SU-DHL-6 (cell line): ENCODE results near the gene RHOJ.

Experiments used
- H2AFZ ChIP-seq: fragments of 200-600 bp; sonication (generic); 2 replicates; pipeline ENCODE4 v1.6.1; 2014; ENCODE audit warnings: low read depth, mild to moderate bottlenecking, moderate library complexity, mixed read lengths, antibody characterized with exemption, low read length; ENCODE audit not compliant: severe bottlenecking
- H3F3A ChIP-seq: fragments of 200-600 bp; shearing (Covaris generic); 2 replicates; pipeline ENCODE4 v1.6.0; 2016; ENCODE audit warnings: antibody characterized with exemption, mild to moderate bottlenecking; ENCODE audit not compliant: insufficient read depth
- H3K27ac ChIP-seq: fragments of 200-600 bp; sonication (generic); 2 replicates; pipeline ENCODE4 v1.5.1; 2016; ENCODE audit warnings: low read depth, mild to moderate bottlenecking, low read length, moderate library complexity, mixed read lengths
- H3K27me3 ChIP-seq: fragments of 200-600 bp; sonication (generic), shearing (Covaris generic); 2 replicates; pipeline ENCODE4 v1.6.0; 2014; ENCODE audit warnings: mild to moderate bottlenecking, low read length
- H3K36me3 ChIP-seq: fragments of 200-600 bp; sonication (generic); 2 replicates; pipeline ENCODE4 v1.6.1; 2014; ENCODE audit warnings: mild to moderate bottlenecking, low read length, mixed read lengths
- H3K4me2 ChIP-seq: fragments of 300-600, 200-600 bp; shearing (Covaris generic), sonication (generic); 2 replicates; pipeline ENCODE4 v1.6.0; 2014; ENCODE audit warnings: low read length, low read depth, mild to moderate bottlenecking; ENCODE audit not compliant: poor library complexity, severe bottlenecking
- H3K4me3 ChIP-seq: fragments of 200-600 bp; sonication (generic); 2 replicates; pipeline ENCODE4 v1.5.1; 2014; ENCODE audit warnings: antibody characterized with exemption, low read length, mild to moderate bottlenecking, mixed read lengths; ENCODE audit not compliant: insufficient read depth, poor library complexity, severe bottlenecking
- H3K79me2 ChIP-seq: fragments of 200-600 bp; sonication (generic); 2 replicates; pipeline ENCODE4 v1.6.1; 2014; ENCODE audit warnings: mild to moderate bottlenecking, low read length, moderate library complexity; ENCODE audit not compliant: insufficient read depth
- H3K9ac ChIP-seq: fragments of 200-600 bp; sonication (generic); 2 replicates; pipeline ENCODE4 v1.7.0; 2014; ENCODE audit warnings: mild to moderate bottlenecking, low read length
- H3K9me2 ChIP-seq: fragments of 200-600 bp; sonication (generic); replicated peaks from 2 replicates; pipeline ENCODE4 v1.6.1; 2014; ENCODE audit warnings: low read length; ENCODE audit not compliant: insufficient read depth
- H3K9me3 ChIP-seq: fragments of 200-600 bp; sonication (generic); 2 replicates; pipeline ENCODE4 v1.6.1; 2014; ENCODE audit warnings: low read length, mixed read lengths; ENCODE audit not compliant: insufficient read depth
- H4K20me1 ChIP-seq: fragments of 200-600 bp; sonication (generic); 2 replicates; pipeline ENCODE4 v1.6.1; 2014; ENCODE audit warnings: low read depth, mild to moderate bottlenecking, antibody characterized with exemption, low read length, moderate library complexity, mixed read lengths
- EZH2phosphoT487 ChIP-seq: fragments of 200-600 bp; sonication (generic), shearing (Covaris generic); conservative IDR thresholded peaks from 2 replicates; pipeline ENCODE4 v1.6.1; 2018; ENCODE audit warnings: mild to moderate bottlenecking, antibody characterized with exemption, low read length, moderate library complexity, mixed read lengths
- TF ChIP-seq, protein P1 (sequence below): fragments of 200-600 bp; sonication (generic); IDR thresholded peaks from one replicate; pipeline ENCODE4 v1.5.1; 2017; ENCODE audit warnings: antibody characterized with exemption, mild to moderate bottlenecking, low read length, moderate library complexity; ENCODE audit not compliant: insufficient read depth, poor library complexity, severe bottlenecking

Gene RHOJ

DNA sequence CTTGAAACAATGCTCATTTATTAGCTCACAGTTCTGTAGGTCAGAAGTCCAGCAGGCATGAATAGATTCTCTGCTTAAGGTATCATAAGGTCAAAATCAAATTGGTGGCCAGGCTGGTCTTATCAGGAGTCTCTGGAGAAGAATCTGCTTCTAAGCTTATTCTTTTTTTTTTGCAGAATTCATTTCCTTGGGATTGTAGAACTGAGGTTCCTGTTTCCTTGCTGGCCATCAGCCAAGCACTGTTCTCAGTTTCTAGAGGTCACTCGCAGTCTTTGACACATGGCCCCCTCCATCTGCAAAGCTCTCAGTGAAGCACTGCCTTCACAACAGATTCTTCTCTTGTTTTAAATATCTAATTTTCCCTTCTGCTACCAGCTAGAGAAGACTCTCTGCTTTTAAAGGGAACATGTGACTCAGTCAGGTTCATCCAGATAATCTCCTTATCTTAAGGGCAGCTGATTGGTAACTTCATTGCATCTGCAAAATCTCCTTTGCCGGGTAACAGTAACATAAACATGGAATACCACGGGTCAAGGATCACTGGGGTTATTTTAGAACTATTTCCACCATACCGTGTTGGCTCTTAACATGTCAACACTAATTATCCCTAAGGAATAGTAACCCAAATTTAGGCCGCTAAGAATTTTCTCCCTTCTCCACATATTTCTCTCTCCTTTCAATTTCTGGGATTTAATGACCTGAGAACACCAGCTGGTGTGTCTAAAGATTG lies 25.3 kb downstream of the RHOJ start:
- H3K9ac ChIP-seq, result no peak overlapping the region
- H3K36me3 ChIP-seq, result no peaks in the 10 kb centered on the region
- H3F3A ChIP-seq, result no peaks in the 10 kb centered on the region
- no peak overlapping the region for H2AFZ ChIP-seq
- H3K4me2 ChIP-seq, result no peak overlapping the region
- no peaks in the 10 kb centered on the region for H3K9me2 ChIP-seq
- no peaks in the 10 kb centered on the region for H3K79me2 ChIP-seq
- no peaks in the 10 kb centered on the region for H3K9me3 ChIP-seq
- no peak overlapping the region for H3K4me3 ChIP-seq
- no peak overlapping the region for H3K27ac ChIP-seq
- H3K27me3 ChIP-seq, result no peaks in the 10 kb centered on the region
- TF ChIP-seq EZH2phosphoT487, result no peak
- TF ChIP-seq, protein P1, sequence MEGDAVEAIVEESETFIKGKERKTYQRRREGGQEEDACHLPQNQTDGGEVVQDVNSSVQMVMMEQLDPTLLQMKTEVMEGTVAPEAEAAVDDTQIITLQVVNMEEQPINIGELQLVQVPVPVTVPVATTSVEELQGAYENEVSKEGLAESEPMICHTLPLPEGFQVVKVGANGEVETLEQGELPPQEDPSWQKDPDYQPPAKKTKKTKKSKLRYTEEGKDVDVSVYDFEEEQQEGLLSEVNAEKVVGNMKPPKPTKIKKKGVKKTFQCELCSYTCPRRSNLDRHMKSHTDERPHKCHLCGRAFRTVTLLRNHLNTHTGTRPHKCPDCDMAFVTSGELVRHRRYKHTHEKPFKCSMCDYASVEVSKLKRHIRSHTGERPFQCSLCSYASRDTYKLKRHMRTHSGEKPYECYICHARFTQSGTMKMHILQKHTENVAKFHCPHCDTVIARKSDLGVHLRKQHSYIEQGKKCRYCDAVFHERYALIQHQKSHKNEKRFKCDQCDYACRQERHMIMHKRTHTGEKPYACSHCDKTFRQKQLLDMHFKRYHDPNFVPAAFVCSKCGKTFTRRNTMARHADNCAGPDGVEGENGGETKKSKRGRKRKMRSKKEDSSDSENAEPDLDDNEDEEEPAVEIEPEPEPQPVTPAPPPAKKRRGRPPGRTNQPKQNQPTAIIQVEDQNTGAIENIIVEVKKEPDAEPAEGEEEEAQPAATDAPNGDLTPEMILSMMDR, result no peak
- H4K20me1 ChIP-seq, result no peaks in the 10 kb centered on the region

DNA sequence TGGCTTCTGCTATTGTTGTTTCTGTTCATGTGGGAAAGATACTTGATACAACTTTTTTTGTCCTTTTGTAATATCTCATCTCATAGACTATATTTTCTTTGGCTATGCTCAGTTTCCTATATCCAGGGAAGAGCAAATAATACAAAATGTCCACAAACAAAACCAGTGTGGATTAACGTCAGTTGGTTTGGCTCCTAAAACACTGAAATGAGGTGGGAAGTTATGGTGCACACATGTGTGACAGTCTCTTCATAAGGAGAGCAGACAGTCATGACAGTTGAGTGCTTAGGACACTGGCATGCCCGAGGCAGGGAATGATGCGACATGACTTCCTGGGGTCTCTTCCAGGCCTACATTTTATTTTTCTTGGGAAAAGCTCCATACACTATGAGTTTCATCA lies 27.5 kb downstream of the RHOJ start:
- Histone ChIP-seq H3K9ac (no peak overlapping the region), H2AFZ (no peak overlapping the region), H3K27me3 (no peaks in the 10 kb centered on the region), H3K9me2 (no peaks in the 10 kb centered on the region), H4K20me1 (no peaks in the 10 kb centered on the region), H3K27ac (no peak overlapping the region), H3K9me3 (no peaks in the 10 kb centered on the region), H3K36me3 (no peaks in the 10 kb centered on the region), H3F3A (no peaks in the 10 kb centered on the region), H3K4me2 (no peak overlapping the region), H3K79me2 (no peaks in the 10 kb centered on the region), H3K4me3 (no peak overlapping the region)
- TF ChIP-seq, protein P1, result no peak
- no peak for TF ChIP-seq EZH2phosphoT487

DNA sequence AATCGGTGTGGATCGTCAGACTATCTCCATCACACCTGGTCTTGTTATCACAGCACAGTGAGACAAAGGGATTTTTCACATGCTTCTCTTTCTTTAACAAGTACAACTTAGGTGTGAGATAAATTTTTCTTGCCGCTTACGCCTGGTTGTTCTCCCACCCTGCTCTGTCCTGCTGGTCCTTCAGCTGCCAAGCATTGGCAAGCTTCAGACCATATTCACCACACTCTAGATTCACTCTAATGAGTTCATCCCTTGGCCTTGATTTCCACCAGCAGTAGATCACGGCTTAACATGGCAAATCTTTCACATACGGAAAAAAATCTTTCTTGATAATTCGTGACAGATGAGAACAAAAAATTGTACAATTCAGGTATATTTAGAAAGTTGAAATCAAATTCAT lies 33.5 kb downstream of the RHOJ start:
- no peaks in the 10 kb centered on the region for H3K9me2 ChIP-seq
- no peak for TF ChIP-seq EZH2phosphoT487
- TF ChIP-seq, protein P1, result no peak
- H3K27me3 ChIP-seq, result no peaks in the 10 kb centered on the region
- H3K4me2 ChIP-seq, result no peak overlapping the region
- no peak overlapping the region for H3K4me3 ChIP-seq
- H4K20me1 ChIP-seq, result no peaks in the 10 kb centered on the region
- no peaks in the 10 kb centered on the region for H3K79me2 ChIP-seq
- H3K9ac ChIP-seq, result no peak overlapping the region
- H3K27ac ChIP-seq, result no peak overlapping the region
- no peak overlapping the region for H2AFZ ChIP-seq
- H3K36me3 ChIP-seq, result no peaks in the 10 kb centered on the region
- H3F3A ChIP-seq, result no peaks in the 10 kb centered on the region
- no peaks in the 10 kb centered on the region for H3K9me3 ChIP-seq
